ENCODE results near the gene TRABD2B.

Gene TRABD2B

DNA sequence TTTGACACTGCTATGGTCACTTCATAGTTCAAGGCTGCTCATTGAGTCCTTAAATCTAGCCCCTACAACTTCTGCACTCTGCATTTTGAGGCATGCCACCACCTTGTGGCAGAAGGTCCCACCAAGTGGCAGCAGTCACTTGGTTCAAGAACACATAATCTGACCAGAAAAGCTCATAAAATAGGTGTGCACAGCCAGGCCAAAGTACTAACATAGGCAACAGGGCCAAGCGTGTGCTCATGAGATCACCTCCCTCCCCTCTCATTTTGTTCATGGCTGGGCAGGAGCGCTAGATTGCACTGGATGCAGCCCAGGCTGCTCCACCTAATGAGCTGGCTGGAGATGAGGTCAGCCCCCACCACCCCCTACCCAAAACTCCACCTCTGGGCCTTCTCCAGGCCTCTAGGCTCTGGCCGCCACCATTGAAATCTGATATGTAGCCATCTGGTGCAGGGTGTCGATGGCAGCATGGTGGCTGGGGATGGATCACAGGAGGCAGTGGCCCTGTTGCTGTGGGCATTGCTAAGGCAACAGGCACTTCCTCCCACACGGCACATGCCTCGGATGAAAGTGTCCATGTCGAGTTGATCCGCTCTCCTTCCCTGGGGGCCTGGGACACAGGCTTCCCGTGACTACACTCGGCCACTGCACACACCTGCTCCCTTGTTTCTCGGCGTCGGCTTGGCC, 193.2 kb downstream of the TRABD2B start:
- no peak overlapping the region for H3K4me3 ChIP-seq (ENCODE audit: insufficient read depth, low read length, poor library complexity, severe bottlenecking)
- no peaks in the 10 kb centered on the region for H3K9me2 ChIP-seq (replicated peaks; ENCODE audit: insufficient read depth, low read length)
- H4K20me1 ChIP-seq (ENCODE audit: low read depth, low read length), result no peaks in the 10 kb centered on the region
- no peaks in the 10 kb centered on the region for H3F3A ChIP-seq (ENCODE audit: insufficient read depth)
- no peak overlapping the region for H2AFZ ChIP-seq (ENCODE audit: low read depth, low read length, severe bottlenecking)
- H3K4me2 ChIP-seq (ENCODE audit: low read depth, low read length, poor library complexity, severe bottlenecking), result no peak overlapping the region
- no peak overlapping the region for H3K27ac ChIP-seq (ENCODE audit: low read depth, low read length)
- H3K9me3 ChIP-seq (ENCODE audit: insufficient read depth, low read length), result no peaks in the 10 kb centered on the region
- no peaks in the 10 kb centered on the region for H3K79me2 ChIP-seq (ENCODE audit: insufficient read depth, low read length)
- TF ChIP-seq, protein P1, sequence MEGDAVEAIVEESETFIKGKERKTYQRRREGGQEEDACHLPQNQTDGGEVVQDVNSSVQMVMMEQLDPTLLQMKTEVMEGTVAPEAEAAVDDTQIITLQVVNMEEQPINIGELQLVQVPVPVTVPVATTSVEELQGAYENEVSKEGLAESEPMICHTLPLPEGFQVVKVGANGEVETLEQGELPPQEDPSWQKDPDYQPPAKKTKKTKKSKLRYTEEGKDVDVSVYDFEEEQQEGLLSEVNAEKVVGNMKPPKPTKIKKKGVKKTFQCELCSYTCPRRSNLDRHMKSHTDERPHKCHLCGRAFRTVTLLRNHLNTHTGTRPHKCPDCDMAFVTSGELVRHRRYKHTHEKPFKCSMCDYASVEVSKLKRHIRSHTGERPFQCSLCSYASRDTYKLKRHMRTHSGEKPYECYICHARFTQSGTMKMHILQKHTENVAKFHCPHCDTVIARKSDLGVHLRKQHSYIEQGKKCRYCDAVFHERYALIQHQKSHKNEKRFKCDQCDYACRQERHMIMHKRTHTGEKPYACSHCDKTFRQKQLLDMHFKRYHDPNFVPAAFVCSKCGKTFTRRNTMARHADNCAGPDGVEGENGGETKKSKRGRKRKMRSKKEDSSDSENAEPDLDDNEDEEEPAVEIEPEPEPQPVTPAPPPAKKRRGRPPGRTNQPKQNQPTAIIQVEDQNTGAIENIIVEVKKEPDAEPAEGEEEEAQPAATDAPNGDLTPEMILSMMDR (IDR thresholded peaks at IDR 0.05; ENCODE audit: insufficient read depth, low read length, poor library complexity, severe bottlenecking), result no peak
- TF ChIP-seq EZH2phosphoT487 (conservative IDR thresholded peaks at IDR 0.05; ENCODE audit: low read length), result no peak
- H3K27me3 ChIP-seq (ENCODE audit: low read length), result no peaks in the 10 kb centered on the region
- H3K9ac ChIP-seq (ENCODE audit: low read length), result no peak overlapping the region
- no peaks in the 10 kb centered on the region for H3K36me3 ChIP-seq (ENCODE audit: low read length)

DNA sequence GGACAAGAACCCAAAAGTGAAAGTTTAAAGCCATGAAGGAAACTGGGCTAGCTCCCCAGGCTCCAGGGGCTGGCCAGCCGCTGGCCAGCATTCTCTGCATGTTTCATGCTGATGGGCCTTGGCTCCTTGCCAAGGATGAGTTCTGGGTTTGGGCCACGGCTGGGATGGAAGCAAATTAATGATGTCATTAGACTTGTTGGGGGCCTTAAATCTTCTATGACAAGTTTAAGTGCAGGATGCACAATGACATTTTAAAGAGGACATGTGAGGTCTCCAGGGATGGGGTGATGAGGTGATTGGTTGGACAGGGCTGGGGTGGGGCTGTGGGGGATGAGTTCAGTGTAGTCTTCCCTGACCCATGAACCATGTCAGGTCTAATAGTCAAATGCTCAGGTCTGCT, 199.6 kb downstream of the TRABD2B start:
- no peaks in the 10 kb centered on the region for H3K9me3 ChIP-seq (ENCODE audit: insufficient read depth, low read length)
- TF ChIP-seq EZH2phosphoT487 (conservative IDR thresholded peaks at IDR 0.05; ENCODE audit: low read length), result no peak
- TF ChIP-seq, protein P1 (IDR thresholded peaks at IDR 0.05; ENCODE audit: insufficient read depth, low read length, poor library complexity, severe bottlenecking), result no peak

DNA sequence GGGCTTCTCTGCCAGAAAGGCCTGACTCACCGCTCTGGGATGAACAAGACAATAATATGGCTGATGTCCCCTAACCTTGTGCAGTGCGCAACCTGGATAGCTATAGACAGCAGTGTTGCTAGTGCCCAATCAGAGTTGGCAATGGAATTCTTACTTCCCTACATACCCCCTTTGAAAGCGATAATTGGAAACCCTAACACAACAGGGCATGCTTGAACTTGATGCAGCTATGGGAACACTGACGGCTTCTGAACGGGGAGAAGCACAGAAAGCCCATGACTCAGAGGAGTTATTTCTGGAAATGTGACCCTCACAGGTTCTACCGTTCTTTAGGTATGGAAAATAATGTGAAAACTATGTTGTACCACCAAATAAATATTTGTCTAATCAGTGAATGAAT, 200.6 kb downstream of the TRABD2B start:
- no peak overlapping the region for H3K9ac ChIP-seq (ENCODE audit: low read length)
- no peak overlapping the region for H3K27ac ChIP-seq (ENCODE audit: low read depth, low read length)
- no peaks in the 10 kb centered on the region for H3K36me3 ChIP-seq (ENCODE audit: low read length)
- no peaks in the 10 kb centered on the region for H3K27me3 ChIP-seq (ENCODE audit: low read length)
- no peak overlapping the region for H3K4me3 ChIP-seq (ENCODE audit: insufficient read depth, low read length, poor library complexity, severe bottlenecking)
- H3K4me2 ChIP-seq (ENCODE audit: low read depth, low read length, poor library complexity, severe bottlenecking), result no peak overlapping the region
- H2AFZ ChIP-seq (ENCODE audit: low read depth, low read length, severe bottlenecking), result no peak overlapping the region
- H4K20me1 ChIP-seq (ENCODE audit: low read depth, low read length), result no peaks in the 10 kb centered on the region
- H3K79me2 ChIP-seq (ENCODE audit: insufficient read depth, low read length), result no peaks in the 10 kb centered on the region
- no peaks in the 10 kb centered on the region for H3K9me3 ChIP-seq (ENCODE audit: insufficient read depth, low read length)
- H3F3A ChIP-seq (ENCODE audit: insufficient read depth), result no peaks in the 10 kb centered on the region
- no peak for TF ChIP-seq EZH2phosphoT487 (conservative IDR thresholded peaks at IDR 0.05; ENCODE audit: low read length)
- TF ChIP-seq, protein P1 (IDR thresholded peaks at IDR 0.05; ENCODE audit: insufficient read depth, low read length, poor library complexity, severe bottlenecking), result no peak
- H3K9me2 ChIP-seq (replicated peaks; ENCODE audit: insufficient read depth, low read length), result no peaks in the 10 kb centered on the region

More for the DNA sequence above, 199.6 kb downstream of the TRABD2B start:
- H3K4me2 ChIP-seq (ENCODE audit: low read depth, low read length, poor library complexity, severe bottlenecking), result no peak overlapping the region
- H3F3A ChIP-seq (ENCODE audit: insufficient read depth), result no peaks in the 10 kb centered on the region
- H3K79me2 ChIP-seq (ENCODE audit: insufficient read depth, low read length), result no peaks in the 10 kb centered on the region
- H3K9me2 ChIP-seq (replicated peaks; ENCODE audit: insufficient read depth, low read length), result no peaks in the 10 kb centered on the region
- no peak overlapping the region for H3K9ac ChIP-seq (ENCODE audit: low read length)
- H3K36me3 ChIP-seq (ENCODE audit: low read length), result no peaks in the 10 kb centered on the region
- no peaks in the 10 kb centered on the region for H3K27me3 ChIP-seq (ENCODE audit: low read length)
- H2AFZ ChIP-seq (ENCODE audit: low read depth, low read length, severe bottlenecking), result no peak overlapping the region
- no peak overlapping the region for H3K4me3 ChIP-seq (ENCODE audit: insufficient read depth, low read length, poor library complexity, severe bottlenecking)
- no peaks in the 10 kb centered on the region for H4K20me1 ChIP-seq (ENCODE audit: low read depth, low read length)
- H3K27ac ChIP-seq (ENCODE audit: low read depth, low read length), result no peak overlapping the region
